ENCODE results near the gene CCER1. TPM values are rescaled to one million over a fixed set of nuclear protein-coding genes. Genes with fewer than 3 reads are reported as not detected.

The CCER1 gene
- total RNA-seq, 4 donors from 2014 or later: not detected

DNA sequence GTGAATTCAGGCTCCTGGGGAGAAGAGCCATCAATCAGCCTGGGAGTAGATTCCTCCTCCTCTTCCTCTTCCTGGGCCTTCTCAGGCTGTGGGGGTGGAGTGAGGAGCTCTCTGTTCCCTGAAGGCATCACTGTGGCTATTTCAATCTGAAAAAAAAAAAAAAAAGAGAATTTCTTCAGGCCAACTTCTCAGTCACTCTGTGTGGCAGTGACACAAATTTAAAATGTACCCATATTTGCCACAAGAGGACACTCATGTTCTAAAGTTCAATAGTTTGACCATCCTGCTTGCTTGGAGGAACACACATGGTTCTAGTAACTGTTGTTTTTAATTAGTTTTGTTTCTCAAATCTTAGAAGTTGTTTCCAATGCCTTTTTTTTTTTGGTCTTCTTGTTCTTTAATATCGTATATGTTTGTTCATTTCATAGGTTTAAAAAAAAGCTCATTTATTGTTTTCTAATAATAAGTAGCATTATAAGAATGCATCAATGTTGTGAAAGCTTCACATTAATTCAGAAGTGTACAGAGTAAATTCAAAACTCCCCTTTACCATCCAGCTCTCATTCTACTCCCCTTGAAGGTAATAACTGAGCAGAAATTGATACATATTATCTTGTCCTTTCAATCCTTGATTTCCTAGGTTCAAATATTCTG, 23.3 kb upstream of the CCER1 start:
- DNase-seq: peak in 1 of 2 donors; percentile 21
- Histone ChIP-seq H3K27me3 (no peaks in the 10 kb centered on the region), H3K9me3 (no peaks in the 10 kb centered on the region), H3K27ac (peak overlapping the region; percentile 69 to 71), H3K36me3 (no peaks in the 10 kb centered on the region), H3K4me3 (no peak overlapping the region), H3K4me1 (no peaks in the 10 kb centered on the region)
- intact Hi-C loops (cut with DNase I; ENCODE audit: low total_unique reads): loop anchor here (10.0 kb wide), 1 partner anchor 377 kb away; no protein-coding TSS in a partner anchor
- TF ChIP-seq, protein P1, sequence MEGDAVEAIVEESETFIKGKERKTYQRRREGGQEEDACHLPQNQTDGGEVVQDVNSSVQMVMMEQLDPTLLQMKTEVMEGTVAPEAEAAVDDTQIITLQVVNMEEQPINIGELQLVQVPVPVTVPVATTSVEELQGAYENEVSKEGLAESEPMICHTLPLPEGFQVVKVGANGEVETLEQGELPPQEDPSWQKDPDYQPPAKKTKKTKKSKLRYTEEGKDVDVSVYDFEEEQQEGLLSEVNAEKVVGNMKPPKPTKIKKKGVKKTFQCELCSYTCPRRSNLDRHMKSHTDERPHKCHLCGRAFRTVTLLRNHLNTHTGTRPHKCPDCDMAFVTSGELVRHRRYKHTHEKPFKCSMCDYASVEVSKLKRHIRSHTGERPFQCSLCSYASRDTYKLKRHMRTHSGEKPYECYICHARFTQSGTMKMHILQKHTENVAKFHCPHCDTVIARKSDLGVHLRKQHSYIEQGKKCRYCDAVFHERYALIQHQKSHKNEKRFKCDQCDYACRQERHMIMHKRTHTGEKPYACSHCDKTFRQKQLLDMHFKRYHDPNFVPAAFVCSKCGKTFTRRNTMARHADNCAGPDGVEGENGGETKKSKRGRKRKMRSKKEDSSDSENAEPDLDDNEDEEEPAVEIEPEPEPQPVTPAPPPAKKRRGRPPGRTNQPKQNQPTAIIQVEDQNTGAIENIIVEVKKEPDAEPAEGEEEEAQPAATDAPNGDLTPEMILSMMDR (IDR thresholded peaks at IDR 0.05): peak; percentile 73 to 93 (median 77)
- TF ChIP-seq POLR2A (IDR thresholded peaks at IDR 0.05): no peak

DNA sequence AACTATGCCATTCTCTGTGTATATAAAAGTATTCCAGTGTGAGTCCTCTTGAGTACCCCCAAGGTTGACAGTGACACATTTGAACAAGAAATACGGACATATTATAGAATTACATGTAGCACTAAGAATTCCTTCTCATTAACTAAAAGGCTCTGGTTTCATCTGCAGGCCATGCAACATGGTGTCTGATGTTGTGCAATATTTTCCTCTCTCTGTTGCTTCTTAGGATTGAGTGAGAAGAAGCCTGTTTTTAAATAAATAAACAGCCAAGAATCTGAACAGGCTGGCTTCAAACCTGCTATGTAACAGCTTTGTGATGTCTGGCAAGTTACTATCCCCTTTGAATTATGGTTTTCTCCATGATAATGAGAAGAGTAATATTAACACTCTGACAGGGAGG, 22.2 kb upstream of the CCER1 start:
- Histone ChIP-seq H3K27me3 (no peaks in the 10 kb centered on the region), H3K4me1 (no peaks in the 10 kb centered on the region), H3K36me3 (no peaks in the 10 kb centered on the region), H3K9me3 (no peaks in the 10 kb centered on the region), H3K27ac (peak overlapping the region; percentile 69 to 71), H3K4me3 (no peak overlapping the region)
- DNase-seq: no peak
- TF ChIP-seq, protein P1 (IDR thresholded peaks at IDR 0.05): no peak
- TF ChIP-seq POLR2A (IDR thresholded peaks at IDR 0.05): no peak
- intact Hi-C loops (cut with DNase I; ENCODE audit: low total_unique reads): loop anchor here (10.0 kb wide), 1 partner anchor 378 kb away; no protein-coding TSS in a partner anchor

DNA sequence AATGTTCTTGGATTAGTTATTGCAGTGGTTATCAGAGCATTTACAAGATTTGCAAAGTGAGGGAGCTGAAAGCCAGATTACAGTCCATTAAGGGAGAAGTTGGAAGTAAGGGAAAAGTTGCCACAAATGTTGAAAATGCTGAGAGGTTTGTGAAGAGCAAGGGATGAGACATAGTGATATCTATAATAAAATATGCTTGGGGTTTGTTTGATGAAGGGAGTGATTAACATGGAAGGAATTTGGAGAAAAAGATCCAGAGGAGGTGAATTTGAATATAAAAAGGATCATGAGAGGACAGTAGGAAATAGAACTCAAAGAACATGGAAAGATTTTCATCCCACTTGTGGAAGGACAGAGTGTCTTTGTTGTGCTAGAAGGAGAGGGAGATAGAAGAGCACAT, 19.3 kb upstream of the CCER1 start:
- Histone ChIP-seq H3K4me3 (no peak overlapping the region), H3K4me1 (no peaks in the 10 kb centered on the region), H3K9me3 (no peaks in the 10 kb centered on the region), H3K27me3 (no peaks in the 10 kb centered on the region), H3K27ac (no peak overlapping the region), H3K36me3 (no peaks in the 10 kb centered on the region)
- DNase-seq: no peak
- TF ChIP-seq, protein P1 (IDR thresholded peaks at IDR 0.05): no peak
- TF ChIP-seq POLR2A (IDR thresholded peaks at IDR 0.05): no peak
- intact Hi-C loops (cut with DNase I; ENCODE audit: low total_unique reads): loop anchor here (10.0 kb wide), 1 partner anchor 381 kb away; no protein-coding TSS in a partner anchor

DNA sequence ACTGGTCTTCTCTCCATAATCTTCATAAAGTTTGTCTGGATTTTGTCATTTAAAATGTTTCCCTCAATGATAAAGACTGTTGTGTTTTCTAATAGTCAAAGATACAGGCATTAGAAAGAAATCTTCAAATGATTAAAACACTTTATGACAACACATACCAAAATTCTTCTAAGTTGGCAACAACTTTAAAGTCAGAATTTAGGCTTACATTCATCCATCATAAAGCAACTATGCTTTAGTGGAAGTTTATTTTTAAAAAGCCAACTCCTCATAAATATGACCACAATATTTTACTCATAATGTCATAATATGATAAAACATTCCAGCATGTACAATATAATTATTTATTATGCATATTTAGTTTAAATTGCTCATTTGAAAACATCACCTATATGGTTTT, 17.2 kb upstream of the CCER1 start:
- Histone ChIP-seq H3K4me3 (no peak overlapping the region), H3K36me3 (no peaks in the 10 kb centered on the region), H3K27me3 (no peaks in the 10 kb centered on the region), H3K4me1 (no peaks in the 10 kb centered on the region), H3K27ac (no peak overlapping the region), H3K9me3 (no peaks in the 10 kb centered on the region)
- intact Hi-C loops (cut with DNase I; ENCODE audit: low total_unique reads): loop anchor here (10.0 kb wide), 1 partner anchor 383 kb away; no protein-coding TSS in a partner anchor
- TF ChIP-seq POLR2A (IDR thresholded peaks at IDR 0.05): no peak
- TF ChIP-seq, protein P1 (IDR thresholded peaks at IDR 0.05): no peak
- no peak for DNase-seq

DNA sequence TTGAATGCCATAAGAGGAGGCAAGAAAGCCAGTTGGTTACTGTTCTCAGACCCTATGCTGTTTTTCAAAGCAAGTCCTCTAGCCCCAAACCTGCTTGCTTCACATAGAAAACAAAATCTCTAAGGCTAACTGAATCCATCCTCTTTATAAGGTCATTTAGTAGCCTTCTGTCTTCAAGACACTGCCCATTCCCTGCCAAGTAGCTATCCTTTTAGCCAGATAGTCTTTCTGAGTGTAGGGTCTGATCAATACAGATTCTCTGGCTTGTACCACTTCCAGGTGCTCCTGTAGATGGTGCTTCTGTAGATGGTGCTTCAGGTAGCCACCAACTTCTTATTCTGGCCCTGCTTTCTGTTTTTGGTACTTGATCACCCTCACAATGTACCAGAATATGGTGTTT, 15.9 kb upstream of the CCER1 start:
- Histone ChIP-seq H3K4me1 (no peaks in the 10 kb centered on the region), H3K27me3 (no peaks in the 10 kb centered on the region), H3K4me3 (no peak overlapping the region), H3K9me3 (no peaks in the 10 kb centered on the region), H3K27ac (no peak overlapping the region), H3K36me3 (no peaks in the 10 kb centered on the region)
- intact Hi-C loops (cut with DNase I; ENCODE audit: low total_unique reads): loop anchor here (10.0 kb wide), 1 partner anchor 384 kb away; no protein-coding TSS in a partner anchor
- no peak for DNase-seq
- TF ChIP-seq, protein P1 (IDR thresholded peaks at IDR 0.05): no peak
- no peak for TF ChIP-seq POLR2A (IDR thresholded peaks at IDR 0.05)
